HEK293 (cell line): ENCODE results near the gene DDX54.

Experiments used
- CTCF ChIA-PET: fragments of 350-600 bp; formaldehyde crosslinking; extraction: SDS; loops from one replicate; lab custom pipeline; 2021; ENCODE audit warnings: antibody characterized with exemption; lab: Yijun Ruan, JAX
- POLR2A ChIA-PET: fragments of 300-600 bp; formaldehyde crosslinking; extraction: SDS; loops from one replicate; lab custom pipeline; 2020; ENCODE audit warnings: antibody characterized with exemption, inconsistent platforms; lab: Yijun Ruan, JAX
- H3K27ac ChIP-seq: fragments of 200-500 bp; sonication (Bioruptor generic); 2 replicates; pipeline ENCODE4 v1.5.1; 2014; ENCODE audit warnings: low read depth, low read length, control low read depth, inconsistent platforms; ENCODE audit errors: extremely low read depth
- H3K36me3 ChIP-seq, 2 experiments: fragments of 200-500 bp in 1 of 2; sonication (Bioruptor generic) in 1 of 2; 1 replicate in 1 of 2; 2 replicates in 1 of 2; pipeline ENCODE4 v1.5.1; 2014 to 2017; ENCODE audit warnings: inconsistent platforms in 2 of 2, low read length in 2 of 2; ENCODE audit not compliant: control insufficient read depth in 2 of 2, insufficient read depth in 1 of 2
- H3K4me1 ChIP-seq: fragments of 200-500 bp; sonication (Bioruptor generic); 2 replicates; pipeline ENCODE4 v1.5.1; 2014; ENCODE audit warnings: mild to moderate bottlenecking, low read length, inconsistent platforms; ENCODE audit not compliant: control insufficient read depth, insufficient read depth
- H3K4me3 ChIP-seq: 2 replicates; pipeline ENCODE4 v1.5.1; 2011; ENCODE audit warnings: low read depth, mild to moderate bottlenecking, control low read depth, low read length, moderate library complexity
- H3K9me3 ChIP-seq: fragments of 200-500 bp; sonication (Bioruptor generic); 2 replicates; pipeline ENCODE4 v1.5.1; 2014; ENCODE audit warnings: low read depth, low read length, inconsistent platforms; ENCODE audit not compliant: control insufficient read depth, insufficient read depth
- EGR2 ChIP-seq: fragments of 450-650 bp; formaldehyde crosslinking; IDR thresholded peaks from 2 replicates; pipeline ENCODE4 v1.5.1; 2016; ENCODE audit warnings: low read depth, missing biosample characterization, missing genetic modification characterization
- HIC1 ChIP-seq: fragments of 450-650 bp; formaldehyde crosslinking; IDR thresholded peaks from 2 replicates; pipeline ENCODE4 v1.5.1; 2016; ENCODE audit warnings: missing biosample characterization, missing genetic modification characterization
- IKZF3 ChIP-seq: fragments of 450-650 bp; IDR thresholded peaks from 2 replicates; pipeline ENCODE4 v1.5.0; 2018; ENCODE audit warnings: missing biosample characterization, mild to moderate bottlenecking, missing genetic modification characterization, moderate library complexity
- PRDM1 ChIP-seq: fragments of 450-650 bp; formaldehyde crosslinking; IDR thresholded peaks from 2 replicates; pipeline ENCODE4; 2016; ENCODE audit warnings: missing biosample characterization, missing genetic modification characterization
- SCRT2 ChIP-seq: fragments of 450-650 bp; formaldehyde crosslinking; IDR thresholded peaks from 2 replicates; pipeline ENCODE4 v1.5.1; 2016; ENCODE audit warnings: missing biosample characterization, missing genetic modification characterization
- ZBTB17 ChIP-seq: fragments of 450-650 bp; formaldehyde crosslinking; IDR thresholded peaks from 2 replicates; pipeline ENCODE4 v1.5.1; 2016; ENCODE audit warnings: missing biosample characterization, missing genetic modification characterization
- ZNF174 ChIP-seq: fragments of 450-650 bp; formaldehyde crosslinking; IDR thresholded peaks from 2 replicates; pipeline ENCODE4 v1.5.0; 2017; ENCODE audit warnings: missing biosample characterization, mild to moderate bottlenecking, missing genetic modification characterization
- ZNF26 ChIP-seq: fragments of 450-650 bp; formaldehyde crosslinking; IDR thresholded peaks from 2 replicates; pipeline ENCODE4 v1.5.1; 2016; ENCODE audit warnings: missing biosample characterization, missing genetic modification characterization
- ZNF280C ChIP-seq: fragments of 450-650 bp; formaldehyde crosslinking; IDR thresholded peaks from 2 replicates; pipeline ENCODE4 v1.5.1; 2016; ENCODE audit warnings: missing biosample characterization, missing genetic modification characterization
- ZNF366 ChIP-seq: fragments of 450-650 bp; formaldehyde crosslinking; conservative IDR thresholded peaks from 2 replicates; pipeline ENCODE4 v1.5.1; 2016; ENCODE audit warnings: missing biosample characterization, missing genetic modification characterization
- ZNF426 ChIP-seq: fragments of 450-650 bp; formaldehyde crosslinking; IDR thresholded peaks from 2 replicates; pipeline ENCODE4 v1.5.1; 2017; ENCODE audit warnings: missing biosample characterization, missing genetic modification characterization, mild to moderate bottlenecking, inconsistent platforms, moderate library complexity
- ZNF433 ChIP-seq: fragments of 450-650 bp; formaldehyde crosslinking; IDR thresholded peaks from 2 replicates; pipeline ENCODE4 v1.5.1; 2016; ENCODE audit warnings: missing biosample characterization, missing genetic modification characterization, low read depth
- ZNF521 ChIP-seq: fragments of 450-650 bp; formaldehyde crosslinking; IDR thresholded peaks from 2 replicates; pipeline ENCODE4 v1.5.1; 2017; ENCODE audit warnings: missing biosample characterization, mild to moderate bottlenecking, missing genetic modification characterization
- ZNF610 ChIP-seq: fragments of 450-650 bp; formaldehyde crosslinking; IDR thresholded peaks from 2 replicates; pipeline ENCODE4 v1.5.1; 2016; ENCODE audit warnings: missing biosample characterization, missing genetic modification characterization, borderline replicate concordance
- ZNF670 ChIP-seq: fragments of 450-650 bp; formaldehyde crosslinking; IDR thresholded peaks from 2 replicates; pipeline ENCODE4 v1.5.1; 2016; ENCODE audit warnings: missing biosample characterization, missing genetic modification characterization, low read depth
- ZNF704 ChIP-seq: fragments of 450-650 bp; formaldehyde crosslinking; IDR thresholded peaks from 2 replicates; pipeline ENCODE4 v1.5.1; 2016; ENCODE audit warnings: missing biosample characterization, missing genetic modification characterization
- ZNF768 ChIP-seq: fragments of 450-650 bp; formaldehyde crosslinking; IDR thresholded peaks from 2 replicates; pipeline ENCODE4 v1.5.1; 2018; ENCODE audit warnings: missing biosample characterization, mild to moderate bottlenecking, missing genetic modification characterization
- ZNF843 ChIP-seq: fragments of 450-650 bp; formaldehyde crosslinking; IDR thresholded peaks from 2 replicates; pipeline ENCODE4 v1.5.1; 2016; ENCODE audit warnings: missing biosample characterization, missing genetic modification characterization
- TF ChIP-seq, protein P1 (sequence below): fragments of 450-650 bp; formaldehyde crosslinking; IDR thresholded peaks from 2 replicates; pipeline ENCODE4 v1.5.1; 2016; ENCODE audit warnings: missing biosample characterization, missing genetic modification characterization, low read depth

DDX54 gene

GRCh38 chr12:113127791-113128199, 57.5 kb downstream of the DDX54 start (continued):
- TF ChIP-seq ZNF26 (no peak), ZBTB17 (tag by site-specific recombination) (0 out of 2 replicates have a peak, but pooled peaks have one; percentile 1), ZNF280C (tag by site-specific recombination) (no peak), ZNF843 (tag by site-specific recombination) (no peak), ZNF366 (no peak), ZNF426 (tag by site-specific recombination) (no peak), ZNF704 (tag by site-specific recombination) (no peak), IKZF3 (tag by site-specific recombination) (no peak), ZNF670 (tag by site-specific recombination) (no peak), HIC1 (tag by site-specific recombination) (0 out of 2 replicates have a peak, but pooled peaks have one; percentile 33), SCRT2 (tag by site-specific recombination) (no peak), EGR2 (0 out of 2 replicates have a peak, but pooled peaks have one; percentile 41)
- TF ChIP-seq, all 188 proteins: peak for 11

GRCh38 chr12:113120670-113121370, 64.5 kb downstream of the DDX54 start:
- H3K4me3 ChIP-seq, result no peak overlapping the region
- ChIA-PET CTCF (interaction anchor here (0.5 to 1.3 kb wide), 5 partner anchors 10 to 134 kb away, joined by 3 read pairs; no protein-coding TSS in a partner anchor), POLR2A (interaction anchor here (0.6 kb wide), 2 partner anchors 83 to 306 kb away, joined by 3 to 5 read pairs; no protein-coding TSS in a partner anchor)
- no peak for TF ChIP-seq ZNF768 (tag by site-specific recombination)
- TF ChIP-seq PRDM1 (tag by site-specific recombination), result no peak
- no peak for TF ChIP-seq ZNF610 (tag by site-specific recombination)
- TF ChIP-seq, protein P1, sequence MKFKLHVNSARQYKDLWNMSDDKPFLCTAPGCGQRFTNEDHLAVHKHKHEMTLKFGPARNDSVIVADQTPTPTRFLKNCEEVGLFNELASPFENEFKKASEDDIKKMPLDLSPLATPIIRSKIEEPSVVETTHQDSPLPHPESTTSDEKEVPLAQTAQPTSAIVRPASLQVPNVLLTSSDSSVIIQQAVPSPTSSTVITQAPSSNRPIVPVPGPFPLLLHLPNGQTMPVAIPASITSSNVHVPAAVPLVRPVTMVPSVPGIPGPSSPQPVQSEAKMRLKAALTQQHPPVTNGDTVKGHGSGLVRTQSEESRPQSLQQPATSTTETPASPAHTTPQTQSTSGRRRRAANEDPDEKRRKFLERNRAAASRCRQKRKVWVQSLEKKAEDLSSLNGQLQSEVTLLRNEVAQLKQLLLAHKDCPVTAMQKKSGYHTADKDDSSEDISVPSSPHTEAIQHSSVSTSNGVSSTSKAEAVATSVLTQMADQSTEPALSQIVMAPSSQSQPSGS (tag by site-specific recombination), result no peak
- TF ChIP-seq ZNF174 (tag by site-specific recombination), result no peak
- TF ChIP-seq HIC1 (tag by site-specific recombination), result no peak
- TF ChIP-seq ZNF521, result no peak
- no peak for TF ChIP-seq ZNF433 (tag by site-specific recombination)
- no peak for TF ChIP-seq ZNF280C (tag by site-specific recombination)
- no peaks in the 10 kb centered on the region for H3K9me3 ChIP-seq
- no peaks in the 10 kb centered on the region for H3K4me1 ChIP-seq
- no peak overlapping the region for H3K27ac ChIP-seq
- no peaks in the 10 kb centered on the region for H3K36me3 ChIP-seq
